Effector memory CD8-positive, alpha-beta T cell (primary cell): ENCODE measurements around the gene STARD3NL.
A peak's percentile ranks its signal among the peaks of the same experiment; 100 is the strongest.
"Not testable (repeated sequence)": the region's sequence is repeated elsewhere in the genome, so short reads cannot be mapped to it uniquely, and the experiment has no call there.

Source experiments
- ATAC-seq: fragments of 150-1000 bp; cut with Tn5 transposase; replicated peaks from 2 replicates; pipeline ENCODE4 v1.10.0; 2021; ENCODE audit warnings: mild to moderate bottlenecking, moderate library complexity
- DNase-seq, 3 experiments: peaks; one replicate each; pipeline ENCODE4 v3.0.0; 2021
- H3K27ac Mint-ChIP-seq, 2 donors: one replicate each; pipeline ENCODE4 v1.8.0; 2022; ENCODE audit warnings: mild to moderate bottlenecking in 2 of 2, mixed read lengths in 2 of 2, moderate library complexity in 2 of 2
- H3K27me3 Mint-ChIP-seq, 2 donors: one replicate each; pipeline ENCODE4 v1.8.0; 2022; ENCODE audit warnings: mixed read lengths in 2 of 2
- H3K36me3 Mint-ChIP-seq: one replicate; pipeline ENCODE4 v1.8.0; 2022; ENCODE audit warnings: mild to moderate bottlenecking, moderate library complexity, mixed read lengths; ENCODE audit not compliant: insufficient read depth
- H3K4me1 Mint-ChIP-seq, 2 donors: one replicate each; pipeline ENCODE4 v1.8.0; 2022; ENCODE audit warnings: low read depth in 2 of 2, mixed read lengths in 2 of 2
- H3K4me3 Mint-ChIP-seq, 2 donors: one replicate each; pipeline ENCODE4 v1.8.0; 2022; ENCODE audit warnings: mild to moderate bottlenecking in 2 of 2, mixed read lengths in 2 of 2, moderate library complexity in 2 of 2
- H3K9me3 Mint-ChIP-seq, 2 donors: one replicate each; pipeline ENCODE4 v1.8.0; 2022; ENCODE audit warnings: mixed read lengths in 2 of 2

Gene STARD3NL

GRCh38 chr7:38168890-38169570, 9.0 kb upstream of the STARD3NL start:
- H3K36me3 Mint-ChIP-seq = no peaks in the 10 kb centered on the region
- no peaks in the 10 kb centered on the region for H3K9me3 Mint-ChIP-seq
- H3K4me1 Mint-ChIP-seq = no peaks in the 10 kb centered on the region
- DNase-seq (no peak), ATAC-seq (no peak)
- no peak overlapping the region for H3K27ac Mint-ChIP-seq
- H3K27me3 Mint-ChIP-seq = peaks cover 4 to 11% of the 10 kb centered on the region in 2 donors
- no peak overlapping the region for H3K4me3 Mint-ChIP-seq

GRCh38 chr7:38169847-38170246, 8.2 kb upstream of the STARD3NL start:
- Mint-ChIP-seq H3K4me3 (no peak overlapping the region), H3K27ac (no peak overlapping the region), H3K9me3 (no peaks in the 10 kb centered on the region), H3K27me3 (peaks cover 12 to 15% of the 10 kb centered on the region in 2 donors), H3K4me1 (no peaks in the 10 kb centered on the region), H3K36me3 (no peaks in the 10 kb centered on the region)
- ATAC-seq = peak; percentile 76
- DNase-seq = peak in 2 of 3 experiments; percentile 3 to 11

- H3K9me3 Mint-ChIP-seq = no peaks in the 10 kb centered on the region
Observed at GRCh38 chr7:38171623-38172391, 6.2 kb upstream of the STARD3NL start.

GRCh38 chr7:38175547-38175946, 2.5 kb upstream of the STARD3NL start:
- Mint-ChIP-seq H3K4me1 (peaks cover 26 to 27% of the 10 kb centered on the region in 2 donors), H3K27me3 (peaks cover 14 to 15% of the 10 kb centered on the region in 2 donors), H3K36me3 (peaks cover 11% of the 10 kb centered on the region)
- not testable (repeated sequence) for H3K27ac Mint-ChIP-seq, DNase-seq, ATAC-seq, H3K9me3 Mint-ChIP-seq, H3K4me3 Mint-ChIP-seq

More at GRCh38 chr7:38171623-38172391, 6.2 kb upstream of the STARD3NL start:
- Mint-ChIP-seq H3K36me3 (no peaks in the 10 kb centered on the region), H3K27ac (no peak overlapping the region), H3K4me3 (no peak overlapping the region), H3K4me1 (no peaks in the 10 kb centered on the region), H3K27me3 (peaks cover 14 to 15% of the 10 kb centered on the region in 2 donors)
- no peak for DNase-seq
- no peak for ATAC-seq

- Mint-ChIP-seq H3K27me3 (peaks cover 9 to 14% of the 10 kb centered on the region in 2 donors), H3K9me3 (no peaks in the 10 kb centered on the region), H3K27ac (peak overlapping the region; percentile 94 to 96), H3K4me3 (peak overlapping the region; percentile 97), H3K4me1 (peaks cover 27 to 34% of the 10 kb centered on the region in 2 donors), H3K36me3 (peaks cover 11% of the 10 kb centered on the region)
- ATAC-seq = no peak
- DNase-seq = no peak
Observed at GRCh38 chr7:38177621-38178003, 433 bp upstream of the STARD3NL start.

- Mint-ChIP-seq H3K4me3 (peak overlapping the region; percentile 97), H3K4me1 (peaks cover 28 to 41% of the 10 kb centered on the region in 2 donors), H3K27ac (peak overlapping the region; percentile 94 to 96), H3K27me3 (peaks cover 6 to 12% of the 10 kb centered on the region in 2 donors), H3K36me3 (peaks cover 11% of the 10 kb centered on the region), H3K9me3 (no peaks in the 10 kb centered on the region)
- DNase-seq (no peak), ATAC-seq (peak; percentile 62)
Observed at GRCh38 chr7:38178695-38179344, 775 bp downstream of the STARD3NL start.

- no peak for ATAC-seq
- Mint-ChIP-seq H3K27ac (peak overlapping the region; percentile 94 to 96), H3K4me1 (peaks cover 32 to 47% of the 10 kb centered on the region in 2 donors), H3K9me3 (peaks cover 0 to 1% of the 10 kb centered on the region in 2 donors), H3K27me3 (peaks cover 0 to 2% of the 10 kb centered on the region in 2 donors), H3K4me3 (peak overlapping the region in 1 of 2 donors; percentile 97), H3K36me3 (peaks cover 11% of the 10 kb centered on the region)
- no peak for DNase-seq
Observed at GRCh38 chr7:38179776-38180226, 1.8 kb downstream of the STARD3NL start.

- Mint-ChIP-seq H3K9me3 (peaks cover 0 to 1% of the 10 kb centered on the region in 2 donors), H3K4me3 (no peak overlapping the region), H3K4me1 (peaks cover 37 to 55% of the 10 kb centered on the region in 2 donors), H3K27me3 (no peaks in the 10 kb centered on the region), H3K27ac (no peak overlapping the region), H3K36me3 (peaks cover 11% of the 10 kb centered on the region)
- ATAC-seq = no peak
- no peak for DNase-seq
Observed at GRCh38 chr7:38181111-38181510, 3.1 kb downstream of the STARD3NL start.

- Mint-ChIP-seq H3K4me3 (no peak overlapping the region), H3K27me3 (no peaks in the 10 kb centered on the region), H3K9me3 (peaks cover 0 to 1% of the 10 kb centered on the region in 2 donors), H3K36me3 (peaks cover 11% of the 10 kb centered on the region), H3K27ac (no peak overlapping the region), H3K4me1 (peaks cover 41 to 58% of the 10 kb centered on the region in 2 donors)
- ATAC-seq = no peak
- DNase-seq = no peak
Observed at GRCh38 chr7:38182450-38182849, 4.4 kb downstream of the STARD3NL start.

GRCh38 chr7:38185395-38186307, 7.6 kb downstream of the STARD3NL start:
- DNase-seq (no peak), ATAC-seq (no peak)
- H3K36me3 Mint-ChIP-seq = no peaks in the 10 kb centered on the region
- no peak overlapping the region for H3K27ac Mint-ChIP-seq
- no peak overlapping the region for H3K4me3 Mint-ChIP-seq
- H3K9me3 Mint-ChIP-seq = peaks cover 0 to 1% of the 10 kb centered on the region in 2 donors
- peaks cover 24 to 49% of the 10 kb centered on the region in 2 donors for H3K4me1 Mint-ChIP-seq
- H3K27me3 Mint-ChIP-seq = no peaks in the 10 kb centered on the region

- H3K27me3 Mint-ChIP-seq = no peaks in the 10 kb centered on the region
- peaks cover 0 to 1% of the 10 kb centered on the region in 2 donors for H3K9me3 Mint-ChIP-seq
- H3K36me3 Mint-ChIP-seq = no peaks in the 10 kb centered on the region
- H3K4me3 Mint-ChIP-seq = no peak overlapping the region
- no peak for ATAC-seq
- H3K27ac Mint-ChIP-seq = no peak overlapping the region
- H3K4me1 Mint-ChIP-seq = peaks cover 25 to 51% of the 10 kb centered on the region in 2 donors
- DNase-seq = no peak
Observed at GRCh38 chr7:38186593-38187314, 8.7 kb downstream of the STARD3NL start.

GRCh38 chr7:38187794-38188440, 9.9 kb downstream of the STARD3NL start:
- H3K36me3 Mint-ChIP-seq = no peaks in the 10 kb centered on the region
- H3K4me1 Mint-ChIP-seq = peaks cover 30 to 55% of the 10 kb centered on the region in 2 donors
- no peak overlapping the region for H3K4me3 Mint-ChIP-seq
- no peak for ATAC-seq
- no peaks in the 10 kb centered on the region for H3K27me3 Mint-ChIP-seq
- DNase-seq = no peak
- peak overlapping the region in 1 of 2 donors; percentile 0 for H3K27ac Mint-ChIP-seq
- peaks cover 0 to 1% of the 10 kb centered on the region in 2 donors for H3K9me3 Mint-ChIP-seq
